NCI-H2107 treated with DMSO at 0.1 percent for 48 hours (cell line): ENCODE results near the gene ZNF879.

Experiments used
- DNase-seq: peaks from one replicate; lab custom pipeline; 2025; ENCODE audit not compliant: unreplicated experiment; lab: John Stamatoyannopoulos, UW

The ZNF879 gene

DNA sequence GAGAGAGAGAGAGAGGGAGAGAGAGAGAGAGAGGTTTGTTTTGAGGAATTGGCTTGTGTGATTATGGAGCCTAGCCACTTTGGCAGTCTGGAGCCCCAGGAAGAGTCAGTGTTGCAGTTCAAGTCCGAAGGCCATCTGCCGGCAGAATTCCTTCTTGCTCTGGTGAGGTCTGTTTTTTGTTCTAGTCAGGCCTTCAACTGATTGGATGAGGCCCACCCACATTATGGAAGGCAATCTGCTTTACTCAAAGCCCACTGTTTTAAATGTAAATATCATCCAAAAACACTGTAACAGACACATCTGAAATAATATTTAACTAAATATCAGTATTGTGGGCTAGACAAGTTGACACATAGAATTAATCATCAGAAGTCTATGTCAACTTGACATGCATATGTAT lies 17.0 kb upstream of the ZNF879 start:
- DNase-seq: no peak

DNA sequence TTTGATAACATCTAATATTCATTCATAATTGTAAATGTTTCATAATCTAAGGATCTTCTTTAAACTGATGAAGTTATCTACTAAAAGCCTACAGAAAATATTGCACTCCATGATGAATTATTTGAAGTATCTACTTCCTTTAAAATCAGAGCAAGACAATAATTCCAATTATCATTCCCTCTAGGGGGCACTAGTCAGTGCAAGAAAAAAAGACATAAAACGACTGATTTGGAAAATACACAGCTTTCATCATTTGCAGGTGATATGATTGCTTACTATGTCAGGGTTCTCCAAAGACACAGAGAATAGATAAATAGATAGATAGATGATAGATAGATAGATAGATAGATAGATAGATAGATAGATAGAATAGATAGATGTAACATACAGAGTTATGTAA lies 14.9 kb upstream of the ZNF879 start:
- DNase-seq: no peak

DNA sequence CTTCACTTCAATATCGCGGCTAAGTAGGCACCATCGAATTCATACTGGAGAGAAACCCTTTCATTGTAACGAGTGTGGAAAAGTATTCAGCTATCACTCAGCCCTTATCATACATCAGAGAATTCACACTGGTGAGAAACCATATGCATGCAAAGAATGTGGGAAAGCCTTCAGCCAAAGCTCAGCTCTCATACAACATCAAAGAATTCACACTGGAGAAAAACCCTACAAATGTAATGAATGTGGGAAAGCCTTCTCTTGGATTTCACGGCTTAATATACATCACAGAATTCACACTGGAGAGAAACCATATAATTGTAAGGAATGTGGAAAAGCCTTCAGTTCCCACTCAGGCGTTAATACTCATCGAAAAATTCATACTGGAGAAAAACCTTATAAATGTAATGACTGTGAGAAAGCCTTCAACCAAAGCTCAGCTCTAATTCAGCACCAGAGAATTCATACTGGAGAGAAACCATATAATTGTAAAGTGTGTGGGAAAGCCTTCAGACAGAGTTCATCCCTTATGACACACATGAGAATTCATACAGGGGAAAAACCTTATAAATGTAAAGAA lies 9.5 kb downstream of the ZNF879 start:
- DNase-seq: no peak

DNA sequence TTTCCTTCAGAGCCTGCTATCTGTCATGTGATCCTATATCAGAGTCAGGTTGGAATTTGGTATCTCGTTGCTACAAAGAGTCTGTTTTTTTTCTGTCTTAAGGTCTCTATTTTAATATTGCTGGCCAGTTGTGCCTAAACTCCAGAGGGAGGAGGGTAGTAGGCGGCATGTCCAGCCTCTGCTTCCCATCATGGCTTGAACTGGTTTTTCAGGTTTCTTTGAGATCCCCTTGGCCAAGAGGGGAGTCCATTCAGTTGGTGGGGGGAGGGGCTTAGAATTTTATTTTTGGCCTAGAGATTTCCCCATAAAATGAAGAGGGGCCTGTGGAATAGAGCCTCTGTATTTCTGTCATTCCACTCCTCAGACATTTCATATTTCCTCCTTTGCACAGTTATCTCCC lies 21.2 kb downstream of the ZNF879 start:
- DNase-seq: no peak

DNA sequence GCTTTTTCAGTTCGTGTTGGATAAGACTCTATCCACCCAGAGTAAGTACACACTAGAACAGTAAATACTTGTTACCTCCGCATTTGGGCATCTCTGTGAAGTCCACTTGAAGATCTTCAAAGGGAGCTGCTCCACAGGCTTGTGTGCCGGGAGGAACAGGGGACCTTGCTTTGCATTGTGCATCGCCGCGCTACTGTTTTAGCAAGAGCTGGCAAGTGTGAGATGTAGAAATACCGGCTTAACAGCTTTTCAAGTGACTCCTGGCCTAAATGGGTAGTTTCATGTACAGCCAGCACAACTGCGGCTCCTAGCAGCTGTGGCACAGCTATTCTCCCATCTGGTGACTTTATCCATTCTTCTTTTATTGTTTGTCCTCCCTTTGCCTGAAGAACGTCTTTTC lies 28.2 kb downstream of the ZNF879 start:
- DNase-seq: no peak

DNA sequence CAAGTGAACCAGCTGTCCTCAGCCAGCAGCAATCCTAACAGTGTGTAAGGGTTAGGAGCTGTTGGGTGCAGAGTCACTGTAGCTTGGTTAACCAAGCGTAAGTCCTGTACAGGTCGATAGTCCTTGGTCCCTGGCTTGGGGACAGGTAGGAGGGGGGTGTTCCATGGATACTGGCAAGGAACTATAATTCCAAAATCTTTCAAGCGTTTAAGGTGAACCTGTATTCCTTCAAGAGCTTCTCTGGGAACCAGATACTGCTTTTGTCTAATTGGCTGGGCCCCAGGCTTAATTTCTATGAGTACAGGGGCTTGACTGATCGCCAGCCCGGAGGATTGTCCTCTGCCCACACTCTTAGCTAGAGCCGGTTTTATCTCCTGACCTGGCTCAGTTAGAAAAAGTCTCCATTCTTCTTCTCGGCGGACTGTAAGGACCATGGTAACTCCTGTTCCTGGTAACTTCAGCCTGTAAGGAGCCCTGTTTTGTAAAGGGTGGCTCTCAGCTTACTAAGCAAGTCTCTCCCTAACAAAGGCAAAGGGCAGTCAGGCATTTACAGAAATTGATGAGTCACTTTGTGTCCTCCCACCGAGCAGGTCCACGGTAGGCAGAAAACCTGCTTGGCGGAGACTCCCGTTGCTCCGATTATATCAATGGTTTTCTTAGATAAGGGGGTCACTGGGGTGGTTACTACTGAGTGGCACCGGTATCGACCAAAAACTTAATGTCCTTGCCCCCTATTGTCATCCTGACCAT lies 30.6 kb downstream of the ZNF879 start:
- DNase-seq: no peak

DNA sequence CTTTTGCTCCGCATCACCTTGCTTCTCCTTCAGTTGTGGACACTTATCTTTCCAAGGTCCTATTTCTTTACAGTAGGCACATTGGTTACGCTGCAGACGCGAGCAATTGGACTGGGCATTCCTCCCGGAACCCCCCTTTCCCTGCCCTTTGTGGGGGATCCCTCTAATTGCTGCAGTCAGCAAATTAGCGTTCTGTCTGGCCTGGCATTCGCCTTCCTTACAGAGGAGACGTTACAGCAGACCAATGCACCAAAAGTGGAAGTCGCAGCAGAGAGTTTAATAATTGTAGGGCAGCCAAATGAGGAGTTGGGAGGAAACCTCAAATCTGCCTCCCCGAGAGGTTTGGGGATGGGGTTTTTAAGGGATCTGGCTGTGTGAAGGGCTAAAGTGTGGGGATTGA lies 31.3 kb downstream of the ZNF879 start:
- DNase-seq: no peak

DNA sequence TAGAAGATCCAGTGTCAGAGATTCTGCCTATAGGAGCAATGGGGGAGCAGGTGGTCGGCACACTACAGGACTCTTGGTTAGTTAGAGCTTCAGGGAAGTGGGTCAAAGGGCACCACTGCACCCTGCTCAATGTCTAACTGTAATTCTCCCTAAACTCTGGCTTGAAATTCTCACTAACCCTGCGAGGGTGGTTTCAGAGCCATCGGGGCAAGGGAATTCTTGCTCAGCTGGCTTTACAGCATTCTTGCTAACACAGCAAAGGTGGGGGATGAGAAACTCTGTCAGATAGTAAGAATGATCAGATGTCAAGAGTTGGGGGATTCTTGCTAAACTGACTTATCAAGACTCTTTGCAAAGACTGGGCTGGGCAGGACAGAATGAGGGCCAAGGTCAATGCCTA lies 31.8 kb downstream of the ZNF879 start:
- DNase-seq: no peak

DNA sequence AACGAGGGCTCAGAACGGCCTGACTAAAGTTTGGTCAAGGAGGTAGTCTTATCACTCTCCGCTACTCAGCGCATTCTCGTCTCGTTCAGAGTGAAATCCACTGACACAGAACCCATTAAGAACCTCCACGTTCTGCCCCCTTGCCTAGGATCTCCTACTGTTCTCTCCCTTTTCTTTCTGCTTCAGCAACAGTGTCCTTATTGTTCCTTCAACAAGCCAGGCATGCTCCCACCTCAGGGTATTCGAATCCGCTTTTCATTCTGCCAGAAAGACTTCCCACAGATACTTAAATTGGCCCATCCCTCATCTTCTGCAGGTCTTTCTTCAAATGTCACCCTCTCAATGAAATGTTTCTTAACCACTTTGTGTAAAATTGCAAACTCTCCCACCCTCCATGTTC lies 32.2 kb downstream of the ZNF879 start:
- DNase-seq: no peak

DNA sequence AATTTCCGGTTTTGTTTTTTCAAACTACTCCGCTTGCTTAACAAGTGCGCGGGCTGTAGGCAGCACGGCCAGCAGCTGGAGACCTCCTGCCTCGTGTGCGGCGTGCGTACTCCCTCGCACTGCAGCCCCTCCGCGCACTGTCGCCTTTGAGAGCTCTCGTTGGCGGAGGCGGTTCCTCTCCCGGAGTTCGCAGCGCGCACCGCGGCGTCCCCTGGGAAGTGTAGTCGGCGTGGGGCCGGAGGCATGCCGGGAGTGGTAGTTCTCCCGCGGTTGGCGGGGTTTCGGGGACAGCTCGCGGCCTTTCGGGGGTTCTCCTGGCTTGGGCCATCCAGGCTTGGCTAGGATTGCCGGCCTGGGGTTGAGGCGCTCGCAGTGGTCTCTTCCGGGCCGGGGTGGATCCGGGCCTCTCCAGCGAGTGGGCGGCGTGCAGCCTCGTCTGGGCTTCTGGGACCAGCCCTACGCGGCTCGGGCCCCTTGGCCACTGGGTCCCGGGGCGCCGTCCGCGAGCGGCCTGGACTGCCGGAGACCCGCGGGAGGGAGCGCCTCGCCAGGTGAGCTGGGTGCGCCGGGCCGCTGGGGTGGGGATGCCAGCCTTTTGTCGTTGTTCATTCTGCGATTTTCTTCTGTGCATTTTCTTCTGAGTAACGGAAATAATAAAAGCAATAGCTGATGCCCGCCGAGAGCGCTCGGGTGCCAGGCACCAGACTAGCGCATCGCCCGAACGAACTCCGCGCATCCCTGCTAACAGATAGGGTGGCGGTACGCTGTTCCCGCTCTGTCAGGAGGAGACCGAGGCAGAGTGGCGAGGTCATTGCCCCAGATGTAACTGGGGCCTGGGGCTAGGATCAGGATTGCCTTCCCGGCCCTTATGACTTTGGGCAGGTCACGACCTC lies 36.8 kb downstream of the ZNF879 start, which contains the start of gene ZNF354C:
Gene ZNF354C (plus strand): TSS at position 258 of the 893 bp plus-strand sequence. CDS start 1,696 bp downstream, outside the sequence.
- DNase-seq: no peak

DNA sequence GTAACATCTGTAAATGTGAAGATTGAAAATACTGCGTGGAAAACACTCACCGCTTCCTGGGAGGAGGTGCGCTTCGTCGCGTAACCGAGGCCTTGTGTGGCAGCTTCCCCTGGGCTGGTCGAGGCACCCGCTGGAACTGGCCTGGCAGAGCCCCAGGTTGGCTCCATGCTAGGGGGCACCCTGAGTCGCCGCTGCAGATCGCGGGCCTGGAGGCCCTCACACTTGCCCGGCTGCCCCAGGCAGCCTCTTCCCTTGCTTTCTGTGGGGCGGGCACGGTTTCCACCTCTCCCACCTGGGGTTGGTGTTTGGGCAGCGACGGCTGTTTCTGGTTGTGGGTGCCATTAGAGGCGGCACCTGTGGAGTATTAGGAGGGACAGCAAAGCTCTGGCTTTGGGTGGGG lies 37.4 kb downstream of the ZNF879 start:
- DNase-seq: no peak

DNA sequence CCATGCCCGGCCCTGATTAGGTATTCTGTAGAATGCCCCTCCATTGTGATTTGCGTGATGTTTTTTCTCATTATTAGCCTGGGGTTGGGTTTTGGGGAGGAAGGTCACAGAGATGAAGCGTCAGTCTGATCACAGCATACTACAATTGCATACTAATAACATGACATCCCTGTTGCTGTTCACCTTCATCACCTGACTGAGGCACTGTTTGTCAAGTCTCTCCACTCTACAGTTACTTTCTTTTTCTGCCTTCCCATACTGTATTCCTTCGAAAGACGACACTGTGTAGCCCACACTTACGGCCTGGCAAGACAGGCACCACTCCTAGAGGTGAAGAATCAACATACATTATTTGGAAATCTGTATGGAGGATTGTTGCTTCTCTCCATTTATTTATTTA lies 42.1 kb downstream of the ZNF879 start:
- no peak for DNase-seq

DNA sequence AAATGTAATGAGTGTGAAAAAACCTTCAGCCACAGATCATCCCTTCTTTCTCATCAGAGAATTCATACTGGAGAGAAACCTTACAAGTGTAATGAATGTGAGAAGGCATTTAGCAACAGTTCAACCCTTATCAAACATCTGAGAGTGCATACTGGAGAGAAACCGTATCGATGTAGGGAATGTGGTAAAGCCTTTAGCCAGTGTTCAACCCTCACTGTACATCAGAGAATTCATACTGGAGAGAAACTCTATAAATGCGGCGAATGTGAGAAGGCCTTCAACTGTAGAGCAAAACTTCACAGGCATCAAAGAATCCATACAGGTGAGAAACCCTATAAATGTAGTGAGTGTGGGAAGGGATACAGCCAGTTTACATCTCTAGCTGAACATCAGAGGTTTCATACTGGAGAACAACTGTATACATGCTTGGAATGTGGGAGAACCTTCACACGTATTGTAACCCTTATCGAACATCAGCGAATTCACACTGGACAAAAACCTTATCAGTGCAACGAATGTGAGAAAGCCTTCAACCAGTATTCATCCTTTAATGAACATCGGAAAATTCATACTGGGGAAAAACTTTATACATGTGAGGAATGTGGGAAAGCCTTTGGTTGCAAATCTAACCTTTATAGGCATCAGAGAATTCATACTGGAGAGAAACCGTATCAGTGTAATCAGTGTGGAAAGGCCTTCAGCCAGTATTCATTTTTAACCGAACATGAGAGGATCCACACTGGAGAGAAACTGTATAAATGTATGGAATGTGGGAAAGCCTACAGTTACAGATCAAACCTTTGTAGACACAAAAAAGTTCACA lies 55.8 kb downstream of the ZNF879 start:
- no peak for DNase-seq

DNA sequence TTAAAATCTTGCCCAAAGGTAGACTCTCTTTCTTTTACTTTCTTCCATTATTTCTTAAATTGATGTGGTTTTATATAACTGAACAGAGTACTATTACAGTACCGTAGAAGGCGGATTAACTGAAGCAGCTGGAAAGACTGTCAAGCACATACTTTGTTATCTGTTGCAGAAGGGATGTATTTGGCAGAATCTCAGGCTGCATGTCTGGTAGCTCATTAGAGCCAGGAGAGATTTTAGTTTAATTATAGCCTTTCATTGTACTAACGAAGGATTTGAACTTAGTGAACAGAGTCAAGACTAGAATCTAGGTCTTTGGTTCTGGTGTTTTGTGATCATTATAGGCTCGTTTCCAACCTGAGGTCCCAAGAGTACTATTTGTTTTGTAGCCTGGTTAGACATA lies 57.1 kb downstream of the ZNF879 start:
- DNase-seq: no peak
